HG03469 (cell line): ENCODE data around the gene TUBB4B.

Experiments used
- ATAC-seq: cut with Tn5 transposase; IDR thresholded peaks from one replicate; pipeline ENCODE4 v1.9.1; 2021; ENCODE audit warnings: mild to moderate bottlenecking, moderate library complexity, moderate number of reproducible peaks; ENCODE audit not compliant: unreplicated experiment

Gene TUBB4B

DNA sequence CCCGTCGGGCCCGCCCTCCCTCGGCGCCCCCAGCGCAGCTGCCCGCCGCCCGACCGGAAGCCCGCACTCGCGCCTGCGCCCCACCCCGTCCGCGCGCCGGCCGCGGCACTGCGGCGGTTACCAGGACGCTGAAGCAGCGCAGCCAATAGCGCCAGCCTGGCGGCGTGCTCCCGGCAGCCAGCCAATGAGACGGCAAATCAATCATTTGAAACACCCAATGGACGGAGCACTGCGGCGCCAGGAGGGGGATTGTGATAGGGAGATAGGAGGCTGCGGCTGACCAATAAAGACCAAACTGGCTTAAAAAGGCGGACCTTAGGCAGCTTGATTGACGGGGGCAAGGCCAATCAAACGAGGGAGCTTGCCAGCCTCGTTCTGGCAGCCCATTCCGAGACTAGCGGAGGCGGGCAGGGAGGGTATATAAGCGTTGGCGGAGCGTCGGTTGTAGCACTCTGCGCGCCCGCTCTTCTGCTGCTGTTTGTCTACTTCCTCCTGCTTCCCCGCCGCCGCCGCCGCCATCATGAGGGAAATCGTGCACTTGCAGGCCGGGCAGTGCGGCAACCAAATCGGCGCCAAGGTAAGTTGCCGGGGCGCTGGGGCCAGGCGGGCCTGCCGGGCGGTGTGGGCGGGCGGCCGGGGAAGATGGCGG is at the start of gene TUBB4B:
TSS of gene TUBB4B (plus strand) at position 447 of the 649 bp plus-strand sequence. CDS start at position 521, 74 bp downstream.
- ATAC-seq = peak; percentile 76

DNA sequence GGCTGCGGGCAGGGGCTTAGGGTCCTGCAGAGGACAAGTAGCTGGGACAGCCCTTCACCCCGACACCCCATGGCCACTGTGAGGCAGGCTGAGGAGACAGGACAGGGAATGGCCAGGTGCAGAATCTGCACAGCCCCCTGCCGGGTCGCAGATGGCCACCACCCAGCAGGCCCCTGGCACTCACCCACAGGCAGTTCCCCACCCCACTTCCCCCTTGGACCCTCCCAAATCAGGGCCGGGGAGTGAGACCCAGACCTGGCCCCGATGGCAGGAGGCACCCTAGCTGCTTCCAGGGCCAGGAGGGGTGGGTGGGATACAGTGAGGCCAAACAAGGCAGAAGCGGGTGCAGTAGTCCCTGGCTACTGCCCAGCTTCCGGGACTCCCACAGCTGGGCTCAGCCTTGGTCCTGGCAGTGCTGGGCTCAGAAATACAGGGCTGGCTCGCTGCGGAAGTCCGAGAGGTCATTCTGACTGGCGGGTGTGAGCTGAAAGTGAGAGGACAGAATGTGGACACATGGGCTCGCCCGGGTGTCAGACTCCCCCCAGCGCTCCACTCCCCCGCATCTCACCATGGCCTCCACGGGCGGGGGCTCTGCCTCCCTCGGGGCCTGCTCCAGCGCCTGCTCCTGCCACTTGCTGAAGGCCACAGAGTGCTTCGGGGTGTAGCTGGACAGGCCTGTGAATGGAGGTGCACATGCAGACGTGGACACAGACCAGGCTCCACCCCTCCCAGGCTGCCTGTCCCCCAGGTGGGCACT is 49.2 kb upstream of the TUBB4B start:
- no peak for ATAC-seq

DNA sequence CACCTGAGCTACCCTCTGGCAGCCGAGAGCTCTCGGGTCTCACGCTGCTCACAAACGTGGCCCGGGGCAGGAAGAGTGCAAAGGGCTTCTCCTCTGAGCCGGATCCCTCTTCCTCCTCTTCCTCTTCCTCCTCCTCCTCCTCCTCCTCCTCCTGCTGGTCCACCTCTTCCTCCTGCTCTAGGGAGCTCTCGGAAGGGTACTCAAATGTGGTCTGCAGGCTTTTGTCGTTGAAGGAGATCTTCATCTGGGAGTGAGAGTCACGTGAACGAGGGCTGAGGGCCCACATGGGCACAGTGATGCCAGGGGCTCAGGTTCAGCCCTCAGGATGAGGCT is 48.7 kb upstream of the TUBB4B start:
- ATAC-seq = no peak

DNA sequence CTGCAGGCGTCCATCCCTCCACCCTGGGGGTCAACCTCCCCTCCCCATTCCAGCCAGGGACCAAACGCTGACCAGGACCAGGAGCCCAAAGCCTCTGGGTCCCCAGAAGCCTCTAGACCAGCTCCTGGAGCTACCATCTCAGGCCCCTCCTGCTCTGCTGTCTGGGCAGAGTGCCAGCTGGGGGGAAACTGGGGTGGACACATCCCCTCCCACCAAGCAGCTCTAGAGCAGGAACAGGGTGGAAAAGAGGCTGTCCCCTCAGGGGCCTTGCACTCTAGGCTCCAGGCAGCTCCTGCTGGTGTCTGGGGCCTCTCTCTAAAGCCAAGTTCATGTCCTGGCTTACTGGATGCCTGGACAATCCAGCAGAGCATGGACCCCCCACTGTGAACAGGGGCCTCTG is 48.2 kb upstream of the TUBB4B start:
- ATAC-seq = no peak

DNA sequence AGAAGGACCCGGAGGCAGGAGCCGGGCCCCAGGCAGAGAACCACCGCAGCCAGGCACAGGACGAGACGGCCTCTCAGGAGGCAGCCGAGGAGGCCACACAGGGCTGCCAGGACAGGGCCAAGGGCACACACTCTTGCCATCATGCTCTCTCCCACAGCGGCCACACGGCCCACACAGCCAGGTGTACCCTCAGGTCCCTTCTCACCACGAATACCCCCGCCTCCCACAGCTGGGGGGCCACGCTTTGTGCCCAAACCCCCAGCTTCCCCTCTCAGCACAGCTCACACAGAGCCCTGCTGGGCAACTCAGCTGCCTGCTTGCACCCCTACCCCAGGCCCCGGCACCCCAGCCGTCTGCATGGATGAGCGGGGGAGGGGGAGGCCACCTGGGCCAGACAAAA is 47.3 kb upstream of the TUBB4B start:
- no peak for ATAC-seq

DNA sequence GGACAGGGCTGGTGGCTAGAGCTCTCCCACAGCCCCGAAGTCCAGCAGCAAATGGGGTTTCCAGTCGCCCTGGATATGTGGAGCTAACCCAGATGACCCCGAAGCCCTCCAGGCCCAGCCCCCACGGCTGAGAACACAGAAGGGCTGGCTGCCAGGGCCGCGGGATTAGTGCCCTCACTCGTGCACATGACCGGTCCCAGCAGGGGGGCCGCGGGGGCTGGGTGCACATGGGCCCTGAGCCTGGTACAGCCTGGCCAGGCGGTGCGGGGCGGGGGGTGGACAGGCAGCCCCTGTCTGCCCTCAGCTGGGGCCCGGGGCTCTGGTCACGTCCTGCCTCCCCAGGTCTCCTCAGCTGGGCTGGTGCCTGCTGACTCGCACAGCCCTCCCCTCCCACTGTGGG is 46.7 kb upstream of the TUBB4B start:
- ATAC-seq = no peak

DNA sequence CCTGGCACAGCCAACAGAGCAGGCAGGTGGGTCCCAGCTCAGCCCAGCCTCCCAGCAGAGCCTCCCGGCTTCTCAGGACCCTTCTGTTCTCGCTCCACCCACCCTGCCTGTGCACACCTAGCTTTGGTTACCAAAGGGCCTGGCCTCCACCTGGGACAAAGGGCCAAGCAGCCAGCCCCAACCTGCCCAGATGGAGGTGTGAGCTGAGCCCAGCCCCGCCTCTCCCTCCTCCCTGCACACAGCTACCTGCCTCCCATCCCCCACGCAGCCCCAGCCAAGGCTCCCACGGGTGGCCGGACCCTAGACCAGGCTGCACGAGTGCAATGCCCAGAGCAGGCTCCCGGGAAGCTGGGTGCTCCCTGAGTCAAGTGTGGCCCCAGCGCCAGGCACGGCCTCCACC is 46.2 kb upstream of the TUBB4B start:
- no peak for ATAC-seq

DNA sequence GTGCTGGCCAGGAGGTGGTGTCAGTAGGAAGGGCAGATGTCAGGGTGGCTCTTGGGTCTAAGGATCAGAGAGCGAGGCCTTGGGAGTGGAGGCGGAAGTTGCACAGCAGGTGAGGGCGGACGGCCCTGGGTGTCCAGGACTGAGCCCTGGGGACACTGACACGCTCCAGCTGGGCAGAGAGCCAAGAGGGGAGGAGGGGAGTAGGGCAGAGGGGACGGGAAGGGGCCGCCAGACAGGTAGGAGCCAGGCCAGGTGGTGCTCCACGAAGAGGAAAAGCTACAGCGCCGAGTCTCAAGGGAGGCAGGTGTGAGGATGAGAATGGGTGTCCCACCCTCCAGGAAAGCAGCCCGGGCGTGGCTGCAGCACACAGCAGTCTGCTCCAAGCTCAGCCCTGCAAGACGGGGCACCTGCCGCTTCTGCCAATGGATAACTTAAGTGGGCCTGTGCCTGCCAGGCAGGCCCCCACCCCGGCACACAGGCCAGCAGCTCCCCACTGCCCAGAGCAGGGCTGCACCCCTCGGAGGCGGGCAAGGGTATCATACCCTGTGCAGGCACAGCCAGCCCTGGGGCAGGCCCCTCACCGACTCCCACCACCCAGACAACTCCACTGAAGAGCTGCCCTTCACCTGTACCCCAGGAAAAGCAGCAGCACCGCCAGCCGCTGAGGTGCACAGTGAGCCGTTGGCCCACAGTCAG is 45.4 kb upstream of the TUBB4B start:
- ATAC-seq = no peak

DNA sequence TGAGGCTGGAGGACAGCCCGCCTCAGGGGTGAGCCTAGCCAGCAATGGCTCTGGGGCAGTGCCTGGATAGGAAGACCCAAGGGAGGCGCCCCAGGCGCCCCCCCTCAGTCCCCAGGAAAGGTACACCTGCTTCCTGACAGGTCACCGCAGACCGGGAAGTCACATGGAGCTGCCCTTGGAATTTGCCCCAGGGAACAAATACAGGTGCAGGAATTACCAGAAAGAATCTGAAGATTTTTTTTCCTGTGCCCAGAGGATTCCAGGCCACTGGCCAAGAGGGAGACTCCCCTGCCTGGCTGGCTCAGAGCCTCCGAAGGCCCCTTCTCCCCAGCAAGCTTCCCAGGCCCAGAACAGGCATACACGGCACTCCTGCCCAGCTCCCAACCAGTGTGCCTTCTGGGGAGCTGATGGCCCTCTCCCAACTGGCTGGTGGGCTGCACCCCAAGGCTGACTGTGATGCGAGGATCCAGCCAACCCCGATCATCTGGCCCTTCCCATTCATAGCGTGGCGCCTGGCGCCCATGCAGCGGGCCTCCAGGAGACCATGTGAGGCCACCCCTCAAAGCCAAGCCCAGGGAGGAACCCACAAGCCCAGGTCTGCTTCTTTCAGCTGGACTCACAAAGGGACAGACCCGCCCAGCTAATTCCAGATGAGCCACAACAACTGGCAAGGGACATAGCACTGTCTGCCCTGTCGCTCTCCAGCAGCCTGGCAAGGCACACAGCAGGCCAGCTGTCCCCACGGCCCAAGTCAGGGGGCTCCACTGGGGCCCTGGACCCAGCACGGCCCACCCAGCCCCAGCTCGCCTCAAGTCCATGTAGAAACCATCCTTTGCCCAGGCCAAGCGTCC is 42.8 kb upstream of the TUBB4B start:
- ATAC-seq = no peak

DNA sequence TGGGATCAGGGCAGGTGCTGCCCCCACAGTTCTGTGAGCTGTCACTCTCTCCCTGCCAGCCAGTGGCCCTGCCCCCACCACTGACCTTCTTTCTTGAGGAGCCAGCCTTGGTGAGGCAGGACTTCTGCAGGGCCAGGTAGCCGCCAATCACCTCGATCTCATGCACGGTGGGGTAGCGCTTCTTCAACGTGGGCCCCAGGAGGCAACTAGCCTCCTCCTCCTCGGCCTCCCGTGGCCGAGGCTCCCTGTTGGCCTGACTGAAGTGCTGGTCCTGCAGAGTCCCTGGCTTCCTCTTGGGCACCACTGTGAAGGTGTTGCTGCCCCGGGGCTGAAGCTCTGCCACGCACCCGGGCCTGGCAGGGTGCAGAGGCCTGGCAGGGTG is 42.2 kb upstream of the TUBB4B start:
- no peak for ATAC-seq

DNA sequence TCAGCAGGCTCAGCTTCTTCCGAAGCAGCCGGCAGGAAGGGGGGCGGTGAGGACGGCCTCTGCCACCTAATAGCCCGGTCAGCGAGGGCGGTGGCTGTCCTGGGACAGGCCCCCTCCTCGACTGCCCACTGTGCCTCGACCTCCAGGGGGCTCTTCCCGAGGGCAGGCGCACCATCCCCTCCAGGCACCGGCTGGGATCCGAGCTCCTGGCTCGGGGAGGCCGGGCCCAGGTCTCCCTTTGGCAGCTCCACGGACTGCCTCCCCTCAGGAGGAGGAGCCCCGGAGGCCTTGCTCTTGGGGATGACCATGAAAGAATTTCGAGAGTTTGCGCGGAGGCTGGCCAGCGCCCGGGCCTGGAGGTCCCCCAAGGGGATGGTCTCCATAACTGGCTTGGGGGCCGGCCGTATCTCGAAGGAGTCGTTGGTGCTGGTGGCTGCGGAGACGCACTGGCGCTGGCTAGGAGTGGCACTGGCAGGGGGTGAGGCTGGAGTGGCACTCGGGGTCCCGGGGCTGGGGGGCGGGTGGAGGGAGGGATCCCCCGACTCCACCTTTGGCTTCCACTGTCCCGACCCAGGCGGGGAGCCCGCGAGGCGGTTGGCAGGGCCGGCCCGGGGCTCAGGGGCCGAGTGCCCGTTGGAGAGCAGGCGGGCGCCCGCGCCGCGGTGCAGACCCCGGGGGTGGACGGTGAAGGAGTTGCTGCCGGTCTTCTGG is 41.5 kb upstream of the TUBB4B start:
- ATAC-seq = no peak

DNA sequence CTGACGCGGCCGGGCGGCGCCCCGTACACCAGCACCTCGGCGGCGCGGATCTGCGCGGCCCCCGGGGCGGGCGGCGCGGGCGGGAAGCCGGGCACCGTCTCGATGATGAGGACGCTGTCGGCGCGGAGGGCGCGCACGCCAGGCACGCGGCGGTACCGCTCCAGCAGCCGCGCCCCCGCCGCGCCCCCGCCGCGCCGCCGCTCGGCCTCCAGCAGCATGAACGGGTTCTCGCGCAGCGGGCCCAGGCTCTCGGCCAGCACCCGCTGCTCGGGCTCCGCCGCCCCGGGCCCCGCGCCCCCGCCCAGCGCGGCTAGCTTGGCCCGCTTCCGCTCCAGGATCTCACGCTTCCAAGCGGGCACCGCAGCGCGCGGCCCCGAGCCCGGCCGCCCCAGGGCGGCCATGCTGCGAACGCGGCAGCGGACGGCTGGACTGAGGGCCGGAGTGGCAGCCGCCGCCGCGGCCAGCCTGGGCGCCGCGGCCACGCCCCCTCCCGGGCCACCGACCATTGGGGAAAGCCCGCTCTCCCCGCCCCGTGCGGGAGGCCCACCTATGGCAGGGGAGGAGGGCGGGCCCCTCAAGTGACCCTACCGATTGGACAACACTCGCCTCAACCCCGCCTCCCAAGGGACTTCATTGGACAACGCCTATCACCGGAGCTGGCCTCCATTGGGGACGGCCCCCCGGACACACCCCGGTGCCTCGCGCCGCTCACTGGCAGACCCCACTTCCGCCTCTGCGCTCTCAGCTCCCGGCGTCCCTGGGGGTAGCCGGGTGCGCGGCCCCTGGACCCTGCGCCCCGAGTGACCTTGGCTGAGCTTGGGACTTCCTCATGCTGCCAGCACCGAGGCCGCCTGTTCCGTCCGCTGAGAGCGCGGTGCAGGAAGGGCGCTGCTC is 40.5 kb upstream of the TUBB4B start, which contains the start of gene TPRN:
TSS of gene TPRN (minus strand) at position 431 of the 894 bp plus-strand sequence. CDS start at position 401, 30 bp downstream.
- ATAC-seq = peak; percentile 61

DNA sequence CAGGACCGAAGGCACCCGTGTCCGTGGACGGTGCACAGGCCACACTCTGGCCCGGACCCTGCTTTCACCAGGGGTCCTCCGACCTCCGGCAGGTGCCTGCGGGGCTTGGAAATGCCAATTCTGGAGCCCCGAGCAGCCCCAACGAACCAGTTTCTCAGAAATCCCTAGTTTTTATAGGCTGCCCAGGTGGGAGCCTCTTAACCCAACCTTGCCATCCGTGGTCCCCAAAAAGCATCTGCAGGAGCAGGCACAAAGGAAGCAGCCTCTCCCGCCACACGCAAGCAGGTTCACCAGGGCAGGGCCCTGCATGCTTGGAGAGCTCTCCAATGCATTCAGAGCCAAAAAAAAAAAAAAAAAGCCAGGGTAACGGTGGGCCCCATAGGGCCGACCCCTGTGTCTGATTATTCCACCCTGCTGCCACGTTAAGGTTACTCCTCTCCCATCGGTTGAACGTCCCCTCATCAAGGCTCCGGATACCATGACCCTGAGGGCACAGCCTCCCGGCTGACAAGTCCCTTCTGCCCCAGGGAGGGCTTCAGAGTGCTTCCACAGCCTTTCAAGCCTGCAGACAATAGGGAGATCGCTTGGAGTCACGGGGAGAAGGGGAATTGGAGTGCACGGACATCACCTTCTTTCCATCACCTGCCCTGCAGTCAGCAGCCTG is 39.8 kb upstream of the TUBB4B start:
- no peak for ATAC-seq

DNA sequence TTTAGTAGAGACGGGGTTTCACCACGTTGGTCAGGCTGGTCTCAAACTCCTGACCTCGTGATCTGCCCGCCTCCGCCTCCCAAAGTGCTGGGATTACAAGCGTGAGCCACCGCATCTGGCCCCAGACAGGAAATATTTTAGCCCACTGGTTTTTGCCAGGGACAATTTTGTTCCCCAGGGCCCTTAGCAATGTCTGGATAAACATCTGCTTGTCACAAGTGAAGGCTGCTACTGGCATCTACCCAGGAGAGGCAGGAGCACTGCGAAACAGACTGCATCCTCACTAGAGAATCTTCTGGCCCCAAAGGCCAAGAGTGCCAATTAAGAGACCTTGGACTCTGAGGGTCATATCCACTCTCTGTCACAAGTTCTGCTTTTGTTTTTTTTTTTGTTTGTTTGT is 38.1 kb upstream of the TUBB4B start:
- ATAC-seq = no peak

DNA sequence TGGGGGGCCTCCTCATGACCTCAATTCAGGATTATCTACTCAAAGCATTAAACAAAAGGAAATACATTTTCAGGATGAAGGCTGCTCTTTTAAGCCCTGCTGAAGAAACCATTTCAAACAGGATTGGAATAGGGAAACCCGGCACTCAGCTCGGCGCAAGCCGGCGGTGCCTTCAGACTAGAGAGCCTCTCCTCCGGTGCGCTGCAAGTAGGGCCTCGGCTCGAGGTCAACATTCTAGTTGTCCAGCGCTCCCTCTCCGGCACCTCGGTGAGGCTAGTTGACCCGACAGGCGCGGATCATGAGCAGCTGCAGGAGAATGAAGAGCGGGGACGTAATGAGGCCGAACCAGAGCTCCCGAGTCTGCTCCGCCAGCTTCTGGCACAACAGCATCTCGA is 36.4 kb upstream of the TUBB4B start:
- ATAC-seq = no peak

DNA sequence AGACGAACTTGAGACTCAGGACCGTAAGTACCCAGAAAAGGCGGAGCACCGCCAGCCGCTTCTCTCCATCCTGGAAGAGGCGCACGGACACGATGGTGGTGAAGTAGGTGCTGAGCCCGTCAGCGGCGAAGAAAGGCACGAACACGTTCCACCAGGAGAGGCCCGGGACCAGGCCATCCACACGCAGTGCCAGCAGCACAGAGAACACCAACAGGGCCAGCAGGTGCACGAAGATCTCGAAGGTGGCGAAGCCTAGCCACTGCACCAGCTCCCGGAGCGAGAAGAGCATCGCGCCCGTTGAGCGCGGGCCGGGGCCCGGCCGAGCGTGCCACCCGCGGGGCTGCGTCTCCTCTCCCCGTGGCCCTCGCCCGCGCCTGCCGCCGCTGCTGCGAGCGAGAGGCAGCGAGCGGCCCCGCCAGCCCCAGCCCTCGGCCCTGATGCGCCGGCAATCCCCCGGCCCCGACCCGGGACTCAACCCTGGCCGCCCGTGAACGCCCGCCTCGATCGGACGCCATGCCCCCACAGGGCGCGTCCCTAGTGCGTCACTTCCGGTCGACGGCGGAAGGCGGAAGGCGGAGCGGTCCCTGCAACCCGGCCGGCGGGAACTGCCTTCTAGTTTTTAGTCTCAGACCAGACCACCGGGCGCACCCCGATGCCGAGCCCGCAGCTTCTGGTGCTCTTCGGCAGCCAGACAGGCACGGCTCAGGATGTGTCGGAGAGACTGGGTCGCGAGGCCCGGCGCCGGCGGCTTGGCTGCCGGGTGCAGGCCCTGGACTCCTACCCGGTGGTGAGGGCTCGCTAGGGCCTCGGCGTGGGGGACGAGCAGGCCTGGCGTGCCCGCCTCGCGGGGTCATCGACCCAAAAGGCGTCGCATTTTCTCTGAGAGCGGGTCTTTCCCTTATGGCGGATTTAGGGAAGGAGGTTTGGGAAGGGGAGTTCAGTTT is 35.7 kb upstream of the TUBB4B start, which contains the start of the genes NDOR1 and TMEM203:
TSS of gene NDOR1 (plus strand) at position 575 of the 944 bp plus-strand sequence. CDS start at position 653, 78 bp downstream.
TSS of gene TMEM203 (minus strand) at position 523 of the 944 bp plus-strand sequence. CDS start at position 289, 234 bp downstream.
- peak; percentile 36 for ATAC-seq

DNA sequence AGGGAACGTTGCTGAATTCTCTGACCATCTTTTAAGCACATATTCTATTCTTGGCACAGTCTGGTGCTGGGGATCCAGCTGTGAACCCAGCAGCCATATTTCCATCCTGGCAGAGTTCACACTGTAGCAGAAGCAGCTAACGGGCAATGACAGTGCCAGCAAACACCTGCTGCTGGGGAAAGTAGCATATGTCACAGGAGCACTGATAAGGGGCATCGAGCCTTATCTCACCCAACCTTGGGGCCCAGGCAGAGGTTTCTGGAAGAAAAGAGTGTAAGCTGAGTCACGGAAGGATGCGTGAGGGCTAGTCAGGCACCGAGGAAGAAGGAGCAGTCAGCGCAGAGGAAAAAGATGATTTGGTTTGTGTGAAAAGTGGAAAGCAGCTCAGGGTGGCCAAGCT is 34.5 kb upstream of the TUBB4B start:
- ATAC-seq = no peak

DNA sequence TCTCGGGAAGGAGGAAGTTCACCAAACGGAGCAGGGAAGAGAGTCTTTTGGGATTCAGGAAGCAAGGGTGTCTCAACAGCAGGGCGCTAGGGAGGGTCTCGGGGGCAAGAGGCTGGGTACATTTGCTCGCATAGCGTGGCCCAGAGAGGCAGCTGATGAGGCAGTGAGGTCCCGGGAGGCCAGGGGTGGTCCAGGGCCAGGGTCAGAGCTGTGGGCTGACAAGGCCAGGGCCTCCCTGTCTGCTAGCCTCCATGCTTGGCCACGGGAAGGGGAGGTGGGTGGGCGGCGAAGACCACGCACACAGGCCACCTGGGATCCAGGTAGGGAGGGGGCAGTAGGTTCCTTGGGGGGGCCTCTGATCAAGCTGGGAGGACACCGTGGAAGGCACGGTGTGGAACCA is 29.6 kb upstream of the TUBB4B start:
- no peak for ATAC-seq
